Common myeloid progenitor, CD34-positive (primary cell): ENCODE measurements around the gene SSRP1.
"Not testable (repeated sequence)": the region's sequence is repeated elsewhere in the genome, so short reads cannot be mapped to it uniquely, and the experiment has no call there.

Experiments used
- CTCF ChIA-PET: fragments of 350-600 bp; sonication (Branson Sonifier 250); formaldehyde crosslinking; loops from one replicate; lab custom pipeline; 2021; ENCODE audit warnings: antibody characterized with exemption; lab: Charles Lee
- POLR2A ChIA-PET: fragments of 350-600 bp; sonication (Branson Sonifier 250); formaldehyde crosslinking; loops from one replicate; lab custom pipeline; 2021; ENCODE audit warnings: antibody characterized with exemption; lab: Charles Lee
- DNase-seq, 3 donors: peaks; one replicate each; pipeline versions ENCODE4 v3.0.0 to v3.0.0-alpha.2; 2013
- H3K27ac ChIP-seq, 2 experiments: 1 replicate in 1 of 2; 2 replicates in 1 of 2; pipeline ENCODE4 v1.7.0; 2013; ENCODE audit warnings: inconsistent platforms in 2 of 2, low read length in 2 of 2, mild to moderate bottlenecking in 2 of 2, low read depth in 1 of 2, moderate library complexity in 1 of 2; ENCODE audit not compliant: severe bottlenecking in 2 of 2, insufficient read depth in 1 of 2, poor library complexity in 1 of 2
- H3K27me3 ChIP-seq, 5 experiments: replicated peaks in 2 of 5; 1 replicate in 3 of 5; 2 replicates in 2 of 5; pipeline versions ENCODE4 v1.6.1 to v1.7.0; 2013; ENCODE audit warnings: low read length in 4 of 5, mild to moderate bottlenecking in 2 of 5, moderate library complexity in 2 of 5, inconsistent platforms in 1 of 5; ENCODE audit not compliant: insufficient read depth in 5 of 5, control insufficient read depth in 4 of 5
- H3K36me3 ChIP-seq, 4 experiments: 1 replicate in 2 of 4; 2 replicates in 2 of 4; pipeline versions ENCODE4 v1.6.1 to v1.7.0; 2013; ENCODE audit warnings: low read length in 3 of 4, control low read depth in 1 of 4, mild to moderate bottlenecking in 1 of 4; ENCODE audit not compliant: control insufficient read depth in 4 of 4, insufficient read depth in 4 of 4
- H3K4me1 ChIP-seq, 4 experiments: 1 replicate in 3 of 4; 2 replicates in 1 of 4; pipeline versions ENCODE4 v1.6.1 to v1.7.1; 2013; ENCODE audit warnings: low read length in 3 of 4, mild to moderate bottlenecking in 3 of 4, control low read depth in 1 of 4, inconsistent platforms in 1 of 4, moderate library complexity in 1 of 4; ENCODE audit not compliant: control insufficient read depth in 4 of 4, insufficient read depth in 4 of 4; ENCODE audit errors: control extremely low read depth in 1 of 4
- H3K4me3 ChIP-seq, 7 experiments: 1 replicate in 4 of 7; 2 replicates in 3 of 7; pipeline versions ENCODE4 v1.5.1 to v1.7.0; 2013; ENCODE audit warnings: mild to moderate bottlenecking in 7 of 7, low read length in 6 of 7, moderate library complexity in 6 of 7, inconsistent platforms in 2 of 7, low read depth in 2 of 7, control low read depth in 1 of 7; ENCODE audit not compliant: insufficient read depth in 4 of 7, control insufficient read depth in 1 of 7; ENCODE audit errors: extremely low read depth in 1 of 7
- H3K9me3 ChIP-seq, 5 experiments: 1 replicate in 4 of 5; 2 replicates in 1 of 5; pipeline versions ENCODE4 v1.6.1 to v1.7.1; 2013; ENCODE audit warnings: low read length in 4 of 5, mild to moderate bottlenecking in 2 of 5, inconsistent platforms in 1 of 5, low read depth in 1 of 5, moderate library complexity in 1 of 5; ENCODE audit not compliant: control insufficient read depth in 4 of 5, insufficient read depth in 2 of 5; ENCODE audit errors: control extremely low read depth in 1 of 5
- WGBS: methylation state at CpG from one replicate; pipeline ENCODE4 v1.1.5; 2013; ENCODE audit not compliant: insufficient coverage; 5-methylcytosine and 5-hydroxymethylcytosine counted together

SSRP1 gene

DNA sequence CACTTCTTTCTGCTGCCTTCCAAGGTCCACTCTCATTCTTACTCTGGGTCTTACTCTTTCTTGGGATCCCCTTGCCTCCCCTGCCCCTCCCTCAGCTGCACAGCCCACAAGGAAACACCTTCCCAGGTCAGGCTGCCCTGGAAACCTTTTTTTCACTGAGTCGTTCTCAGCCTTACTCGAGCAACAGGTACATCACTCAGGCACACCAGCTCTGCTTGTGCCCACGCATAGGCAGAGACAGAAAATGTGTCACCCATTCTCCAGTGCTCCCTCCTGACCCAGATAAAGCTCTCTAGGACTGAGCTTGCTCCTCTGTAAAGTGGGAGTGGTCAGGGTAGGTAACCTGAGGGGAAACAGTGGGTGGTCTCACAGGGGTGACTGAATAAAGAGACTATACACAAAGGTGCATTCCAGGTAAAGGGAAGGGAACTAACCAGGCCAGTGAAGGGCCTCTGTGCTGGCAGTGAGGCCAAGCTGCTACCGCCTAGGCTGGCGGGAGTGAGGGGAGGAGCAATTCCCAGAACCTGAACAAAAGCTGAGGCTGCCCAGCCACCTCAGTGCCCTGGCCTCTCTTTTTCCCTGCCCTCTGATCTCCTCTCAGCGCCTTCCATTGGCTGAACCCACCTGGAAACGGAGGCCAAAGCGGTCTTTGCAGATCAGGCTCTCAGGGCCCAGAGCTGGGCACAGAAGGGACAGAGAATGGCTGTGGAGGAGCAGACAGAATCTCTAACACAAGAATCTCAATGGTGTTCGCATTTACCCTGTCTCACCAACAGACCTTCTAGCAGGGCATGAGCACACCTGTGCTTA is 29.4 kb upstream of the SSRP1 start:
- peaks cover 1 to 49% (median 18%) of the 10 kb centered on the region in 4 experiments for H3K4me1 ChIP-seq
- no peaks in the 10 kb centered on the region for H3K27me3 ChIP-seq
- WGBS = 92% methylated on average over 7 of the region's 9 CpGs
- H3K27ac ChIP-seq = no peak overlapping the region
- no peaks in the 10 kb centered on the region for H3K36me3 ChIP-seq
- ChIA-PET POLR2A (no interaction called here), CTCF (interaction anchor here (1.0 kb wide), 1 partner anchor 8 kb away, joined by 3 read pairs; no protein-coding TSS in a partner anchor)
- H3K4me3 ChIP-seq = no peak overlapping the region
- DNase-seq = no peak
- H3K9me3 ChIP-seq = no peaks in the 10 kb centered on the region

DNA sequence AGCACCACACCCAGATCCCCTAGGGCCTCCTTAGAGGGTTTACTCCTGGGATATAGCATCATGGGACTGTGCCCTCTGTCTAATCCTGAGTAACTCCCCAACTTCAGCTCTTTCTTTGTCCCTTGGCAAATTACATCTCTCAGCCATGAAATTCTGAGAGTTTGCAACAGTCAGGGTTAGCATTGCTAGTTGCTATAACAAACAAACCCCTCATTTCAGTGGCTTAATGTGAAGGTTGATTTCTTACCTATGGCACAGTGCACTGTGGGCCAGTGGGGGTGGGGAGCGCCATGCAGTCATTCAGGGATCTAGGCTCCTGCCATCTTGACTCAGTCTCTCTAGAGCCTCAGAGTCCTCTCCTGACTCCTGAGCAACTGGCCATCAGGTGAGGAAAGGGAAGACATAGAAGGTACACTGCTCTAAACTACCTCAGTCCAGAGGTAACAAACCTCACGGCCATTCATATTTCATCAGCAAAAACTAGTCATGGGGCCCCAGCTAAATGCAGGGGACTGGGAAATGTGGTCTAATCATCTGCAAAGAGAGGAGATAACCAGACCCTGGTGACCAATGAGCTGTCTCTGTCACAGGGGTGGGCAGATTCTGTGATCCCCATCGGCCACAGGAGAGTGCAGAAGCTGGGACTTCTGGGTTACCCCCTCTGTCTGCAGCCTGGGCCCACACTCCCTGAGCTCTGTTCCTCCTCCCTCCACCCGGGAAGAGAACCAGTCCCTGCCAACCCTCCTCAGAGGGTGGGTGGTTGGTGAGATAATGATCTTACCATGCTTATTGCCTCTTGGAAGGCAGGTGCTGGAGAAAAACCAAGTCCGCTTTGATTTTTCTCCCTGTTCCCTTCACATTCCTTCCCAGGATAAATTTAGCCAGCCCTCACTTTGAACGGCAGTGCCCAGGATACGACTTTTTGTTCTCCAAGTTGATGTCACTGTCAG is 27.7 kb upstream of the SSRP1 start:
- no peaks in the 10 kb centered on the region for H3K27me3 ChIP-seq
- H3K9me3 ChIP-seq = no peaks in the 10 kb centered on the region
- H3K4me3 ChIP-seq = no peak overlapping the region
- ChIA-PET POLR2A (no interaction called here), CTCF (interaction anchor here (0.9 to 2.3 kb wide), 6 partner anchors 10 to 130 kb away, joined by 3 to 10 read pairs (median 4); no protein-coding TSS in a partner anchor)
- no peak overlapping the region for H3K27ac ChIP-seq
- DNase-seq = no peak
- no peaks in the 10 kb centered on the region for H3K36me3 ChIP-seq
- 95% methylated on average over 2 of the region's 7 CpGs for WGBS
- peaks cover 1 to 49% (median 16%) of the 10 kb centered on the region in 4 experiments for H3K4me1 ChIP-seq

DNA sequence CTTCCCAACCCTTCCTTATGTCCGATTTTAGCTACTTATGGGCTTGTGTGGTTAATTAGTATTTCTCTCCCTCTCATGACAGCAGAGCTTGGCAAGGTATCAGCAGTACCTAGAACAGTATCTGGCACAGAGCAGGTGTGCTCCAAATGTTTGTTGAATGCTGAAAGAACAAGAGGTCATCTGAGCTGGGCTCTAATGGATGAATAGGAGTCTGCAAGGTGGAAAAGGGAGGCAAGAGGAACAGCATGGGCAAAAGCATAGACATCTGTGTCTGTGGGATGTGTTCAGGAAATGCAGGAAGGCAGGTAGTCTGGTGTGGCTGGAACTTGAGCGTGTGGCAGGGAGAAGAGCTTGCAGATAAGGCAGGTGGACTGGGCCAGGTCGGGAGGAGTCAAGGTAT is 26.2 kb upstream of the SSRP1 start:
- H3K27me3 ChIP-seq = no peaks in the 10 kb centered on the region
- peaks cover 1 to 51% (median 16%) of the 10 kb centered on the region in 4 experiments for H3K4me1 ChIP-seq
- no peaks in the 10 kb centered on the region for H3K36me3 ChIP-seq
- no peak for DNase-seq
- 63% methylated on average over 1 of the region's 3 CpGs for WGBS
- ChIA-PET POLR2A (no interaction called here), CTCF (interaction anchor here (0.9 to 2.3 kb wide), 9 partner anchors 12 to 165 kb away, joined by 3 to 10 read pairs (median 5); no protein-coding TSS in a partner anchor)
- H3K9me3 ChIP-seq = no peaks in the 10 kb centered on the region
- no peak overlapping the region for H3K4me3 ChIP-seq
- H3K27ac ChIP-seq = no peak overlapping the region

DNA sequence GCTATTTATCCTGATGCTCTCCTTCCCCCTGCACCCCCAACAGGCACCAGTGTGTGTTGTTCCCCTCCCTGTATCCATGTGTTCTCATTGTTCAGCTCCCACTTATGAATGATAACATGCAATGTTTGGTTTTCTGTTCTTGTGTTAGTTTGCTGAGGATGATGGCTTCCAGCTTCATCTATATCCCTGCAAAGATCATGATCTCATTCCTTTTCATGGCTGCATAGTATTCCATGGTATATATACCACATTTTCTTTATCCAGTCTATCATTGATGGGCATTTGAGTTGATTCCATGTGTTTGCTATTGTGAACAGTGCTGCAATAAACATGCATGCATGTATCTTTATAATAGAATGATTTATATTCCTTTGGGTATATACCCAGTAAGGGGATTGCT is 25.7 kb upstream of the SSRP1 start:
- H3K27ac ChIP-seq, H3K27me3 ChIP-seq, POLR2A ChIA-PET, H3K36me3 ChIP-seq, H3K9me3 ChIP-seq, H3K4me3 ChIP-seq, DNase-seq: not testable (repeated sequence)
- peaks cover 6 to 51% (median 20%) of the 10 kb centered on the region in 4 experiments for H3K4me1 ChIP-seq
- CTCF ChIA-PET = interaction anchor here (0.9 to 2.0 kb wide), 7 partner anchors 9 to 117 kb away, joined by 3 to 6 read pairs (median 4); no protein-coding TSS in a partner anchor

GRCh38 chr11:57360991-57361390 is 25.3 kb upstream of the SSRP1 start:
- CTCF ChIA-PET = interaction anchor here (0.9 to 2.0 kb wide), 6 partner anchors 9 to 93 kb away, joined by 3 to 6 read pairs (median 4); no protein-coding TSS in a partner anchor

DNA sequence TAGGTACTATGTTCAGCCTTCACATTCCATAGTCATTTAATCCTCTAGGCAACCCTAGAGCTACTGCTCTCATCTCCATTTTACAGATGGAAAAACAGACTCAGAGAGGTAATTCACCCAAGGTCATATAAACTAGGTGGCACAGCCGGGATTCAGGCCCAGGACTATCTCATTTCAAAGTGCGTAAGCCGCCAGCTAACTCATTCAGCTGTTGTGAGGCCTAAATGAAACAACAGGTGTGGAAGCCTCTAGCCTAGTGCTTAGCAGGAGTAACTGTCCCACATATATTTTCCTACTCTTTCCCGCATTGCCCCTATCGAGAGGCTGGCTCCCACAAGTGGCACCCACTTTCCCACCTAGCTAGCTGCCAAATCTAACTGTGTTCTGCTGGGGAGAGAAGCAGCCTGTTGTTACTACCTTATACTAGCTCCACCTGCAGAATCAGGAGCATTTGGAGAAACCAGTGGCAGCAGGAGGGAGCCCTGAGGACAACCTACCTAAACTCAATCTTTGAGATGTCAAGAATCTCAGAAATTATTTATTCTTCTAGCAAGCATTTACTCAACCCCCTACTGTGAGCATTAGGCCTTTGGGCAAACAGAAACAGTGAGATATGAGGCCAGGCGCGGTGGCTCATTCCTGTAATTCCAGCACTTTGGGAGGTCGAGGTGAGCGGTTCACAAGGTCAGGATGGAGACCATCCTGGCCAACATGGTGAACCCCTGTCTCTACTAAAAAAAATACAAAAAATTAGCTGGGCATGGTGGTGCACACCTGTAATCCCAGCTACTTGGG is 24.4 kb upstream of the SSRP1 start:
- DNase-seq = no peak
- ChIA-PET CTCF (interaction anchor here (1.1 to 2.0 kb wide), 5 partner anchors 10 to 83 kb away, joined by 4 to 6 read pairs (median 4); no protein-coding TSS in a partner anchor), POLR2A (no interaction called here)
- H3K4me1 ChIP-seq = peaks cover 13 to 52% (median 33%) of the 10 kb centered on the region in 4 experiments
- no peak overlapping the region for H3K4me3 ChIP-seq
- WGBS = 98% methylated on average over 8 of the region's 9 CpGs
- H3K9me3 ChIP-seq = no peaks in the 10 kb centered on the region
- H3K36me3 ChIP-seq = no peaks in the 10 kb centered on the region
- no peaks in the 10 kb centered on the region for H3K27me3 ChIP-seq
- no peak overlapping the region for H3K27ac ChIP-seq

More at GRCh38 chr11:57360991-57361390, 25.3 kb upstream of the SSRP1 start:
- no peaks in the 10 kb centered on the region for H3K9me3 ChIP-seq
- H3K4me1 ChIP-seq = peaks cover 7 to 52% (median 24%) of the 10 kb centered on the region in 4 experiments
- no peak for DNase-seq
- WGBS = 94% methylated on average over 4 of the region's 8 CpGs
- H3K27ac ChIP-seq = no peak overlapping the region
- no peak overlapping the region for H3K4me3 ChIP-seq
- no peaks in the 10 kb centered on the region for H3K27me3 ChIP-seq
- POLR2A ChIA-PET = no interaction called here
- no peaks in the 10 kb centered on the region for H3K36me3 ChIP-seq
